GM21723 (cell line): ENCODE measurements around the gene BSX.

Experiments
- ATAC-seq: cut with Tn5 transposase; IDR thresholded peaks from one replicate; pipeline ENCODE4 v1.9.1; 2021; ENCODE audit warnings: mild to moderate bottlenecking, moderate library complexity; ENCODE audit not compliant: unreplicated experiment

BSX gene

GRCh38 chr11:122981388-122982264 lies at the start of gene BSX:
TSS of gene BSX (minus strand) at chr11:122981834. CDS start at chr11:122981671, 163 bp downstream.
- ATAC-seq, result no peak

GRCh38 chr11:123030517-123030916 lies 48.9 kb upstream of the BSX start:
- no peak for ATAC-seq

- ATAC-seq, result peak; percentile 71
Observed at GRCh38 chr11:123020968-123021367, 39.3 kb upstream of the BSX start.

GRCh38 chr11:123018702-123019101 lies 37.1 kb upstream of the BSX start:
- no peak for ATAC-seq

GRCh38 chr11:123011510-123011909 lies 29.9 kb upstream of the BSX start:
- ATAC-seq, result no peak

- ATAC-seq, result no peak
Observed at GRCh38 chr11:123006860-123007542, 25.4 kb upstream of the BSX start.

- ATAC-seq, result no peak
Observed at GRCh38 chr11:123000721-123001120, 19.1 kb upstream of the BSX start.

GRCh38 chr11:122998727-122999366 lies 17.2 kb upstream of the BSX start:
- no peak for ATAC-seq

GRCh38 chr11:122995526-122995925 lies 13.9 kb upstream of the BSX start:
- ATAC-seq, result no peak

GRCh38 chr11:122984186-122985011 lies 2.8 kb upstream of the BSX start:
- no peak for ATAC-seq

- no peak for ATAC-seq
Observed at GRCh38 chr11:122983438-122984185, 2.0 kb upstream of the BSX start.

GRCh38 chr11:122979815-122980595 lies 1.6 kb downstream of the BSX start:
- ATAC-seq, result no peak

GRCh38 chr11:122979103-122979814 lies 2.4 kb downstream of the BSX start:
- ATAC-seq, result no peak

GRCh38 chr11:122978299-122978620 lies 3.4 kb downstream of the BSX start:
- no peak for ATAC-seq

GRCh38 chr11:122977470-122978298 lies 4.0 kb downstream of the BSX start:
- no peak for ATAC-seq

GRCh38 chr11:122976734-122977469 lies 4.7 kb downstream of the BSX start:
- ATAC-seq, result no peak

GRCh38 chr11:122976061-122976733 lies 5.4 kb downstream of the BSX start:
- ATAC-seq, result no peak
